HG03066 (cell line): ENCODE data around the gene MRPL52.
A peak's percentile ranks its signal among the peaks of the same experiment; 100 is the strongest.
"Not testable (repeated sequence)": the region's sequence is repeated elsewhere in the genome, so short reads cannot be mapped to it uniquely, and the experiment has no call there.

Experiments used
- ATAC-seq: cut with Tn5 transposase; IDR thresholded peaks from one replicate; pipeline ENCODE4 v1.9.1; 2021; ENCODE audit warnings: low read depth; ENCODE audit not compliant: unreplicated experiment

MRPL52 gene

DNA sequence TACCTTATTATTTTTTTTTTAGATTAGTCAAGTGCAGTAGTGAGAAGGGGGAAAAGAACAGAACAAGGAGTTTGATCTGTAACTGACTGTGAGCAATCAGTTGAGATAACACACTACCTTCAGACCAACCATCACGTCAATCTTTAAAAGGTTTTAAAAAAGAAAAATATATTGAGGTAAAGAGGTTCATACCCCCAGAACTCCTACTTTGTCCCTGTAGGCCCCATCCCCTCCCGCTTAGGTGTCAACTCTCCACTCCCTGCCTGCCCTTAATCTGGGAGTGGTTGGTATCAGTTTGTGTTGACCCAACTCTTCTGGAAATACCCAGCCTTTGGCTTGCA, 22.9 kb downstream of the MRPL52 start:
- no peak for ATAC-seq

GRCh38 chr14:22852940-22853767, 23.5 kb downstream of the MRPL52 start:
- no peak for ATAC-seq

GRCh38 chr14:22854296-22854695, 24.6 kb downstream of the MRPL52 start:
- not testable (repeated sequence) for ATAC-seq

GRCh38 chr14:22854963-22855724, 25.5 kb downstream of the MRPL52 start:
- no peak for ATAC-seq

GRCh38 chr14:22856428-22856827, 26.7 kb downstream of the MRPL52 start:
- no peak for ATAC-seq

GRCh38 chr14:22860377-22860776, 30.7 kb downstream of the MRPL52 start:
- ATAC-seq = not testable (repeated sequence)

DNA sequence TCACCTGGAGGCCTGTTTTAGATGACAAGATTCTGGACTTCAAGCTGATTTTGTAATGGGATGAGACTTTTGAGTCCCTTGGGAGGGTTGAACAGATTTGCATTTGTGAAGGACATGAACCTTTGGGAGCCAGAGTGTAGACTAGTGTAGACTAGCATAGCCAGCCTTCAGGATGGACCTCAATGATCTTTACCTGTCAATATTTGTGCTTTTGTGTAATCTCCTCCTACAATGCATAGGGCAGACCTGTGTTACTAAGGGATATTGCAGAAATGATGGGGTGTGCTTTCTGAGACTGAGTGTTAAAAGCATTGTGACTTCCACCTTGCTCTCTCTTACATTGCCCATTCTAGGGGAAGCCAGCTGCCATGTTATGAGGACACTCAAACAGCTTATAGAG, 32.0 kb downstream of the MRPL52 start:
- ATAC-seq = no peak

- no peak for ATAC-seq
Observed at GRCh38 chr14:22864979-22865378, 35.3 kb downstream of the MRPL52 start.

DNA sequence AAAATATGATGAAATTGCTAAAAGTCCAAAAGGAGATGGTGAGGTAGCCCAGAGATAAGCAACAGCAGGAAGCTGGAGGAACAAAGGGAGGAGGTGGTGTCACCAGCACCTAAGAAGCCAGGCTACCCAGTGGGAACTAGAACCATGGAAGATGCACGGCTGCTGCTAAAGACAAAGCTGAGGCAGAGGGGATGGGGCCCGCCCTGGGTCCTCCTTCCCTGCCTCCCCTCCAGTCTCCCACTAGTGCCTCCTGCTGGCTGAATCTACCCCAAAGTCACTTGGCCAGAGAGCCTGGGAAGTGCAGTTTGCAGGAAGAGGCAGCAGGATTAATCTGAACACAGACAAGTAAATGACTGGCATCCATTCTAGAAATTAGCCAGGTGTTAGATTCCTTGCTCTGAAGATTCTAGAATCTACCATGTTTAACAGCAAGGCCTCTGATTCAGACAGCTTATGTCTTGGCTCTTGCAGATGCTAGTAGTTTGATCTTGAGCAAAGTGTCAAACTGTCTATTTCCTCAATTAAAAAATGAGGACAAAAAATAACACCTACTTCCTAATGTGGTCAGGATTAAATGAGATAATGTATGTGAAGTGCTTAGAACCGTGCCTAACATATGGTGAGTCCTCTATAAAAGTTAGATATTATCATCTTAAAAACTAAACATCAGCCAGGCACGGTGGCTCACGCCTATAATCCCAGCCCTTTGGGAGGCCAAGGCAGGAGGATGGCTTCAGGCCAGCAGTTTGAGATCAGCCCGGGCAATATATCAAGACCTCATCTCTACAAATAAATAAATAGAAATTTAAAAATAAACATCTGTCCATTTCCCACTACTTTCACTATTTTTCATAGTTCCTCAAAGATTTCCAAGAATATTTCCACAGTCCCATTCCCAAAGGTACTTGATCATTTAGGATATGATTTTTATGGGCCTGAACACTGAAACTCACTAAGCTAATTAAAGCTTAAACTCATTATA, 36.0 kb downstream of the MRPL52 start:
- no peak for ATAC-seq

DNA sequence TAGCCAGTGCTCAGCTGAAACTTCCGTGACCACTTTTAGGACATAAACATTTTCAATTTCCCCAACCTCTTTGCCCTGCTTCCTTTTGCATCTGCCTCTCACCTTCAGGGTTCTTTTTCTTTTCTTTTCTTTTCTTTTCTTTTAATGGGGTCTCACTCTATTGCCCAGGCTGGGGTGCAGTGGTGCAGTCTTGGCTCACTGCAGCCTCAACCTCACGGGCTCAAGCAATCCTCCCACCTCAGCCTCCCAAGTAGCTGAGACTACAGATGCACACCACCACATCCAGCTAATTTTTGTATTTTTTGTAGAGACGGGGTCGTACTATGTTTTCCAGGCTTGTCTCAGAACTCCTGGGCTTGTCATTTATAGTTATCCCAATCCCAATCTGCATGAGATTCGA, 37.2 kb downstream of the MRPL52 start:
- ATAC-seq = no peak

- peak; percentile 39 for ATAC-seq
Observed at GRCh38 chr14:22870811-22871223, 41.1 kb downstream of the MRPL52 start.

- ATAC-seq = peak; percentile 77
Observed at GRCh38 chr14:22871224-22872032, 41.7 kb downstream of the MRPL52 start, which contains the start of gene LRP10. LRP10 (plus strand) TSS chr14:22871740; CDS start chr14:22872304, 564 bp downstream.

- ATAC-seq = peak; percentile 23
Observed at GRCh38 chr14:22872033-22872832, 42.5 kb downstream of the MRPL52 start.

DNA sequence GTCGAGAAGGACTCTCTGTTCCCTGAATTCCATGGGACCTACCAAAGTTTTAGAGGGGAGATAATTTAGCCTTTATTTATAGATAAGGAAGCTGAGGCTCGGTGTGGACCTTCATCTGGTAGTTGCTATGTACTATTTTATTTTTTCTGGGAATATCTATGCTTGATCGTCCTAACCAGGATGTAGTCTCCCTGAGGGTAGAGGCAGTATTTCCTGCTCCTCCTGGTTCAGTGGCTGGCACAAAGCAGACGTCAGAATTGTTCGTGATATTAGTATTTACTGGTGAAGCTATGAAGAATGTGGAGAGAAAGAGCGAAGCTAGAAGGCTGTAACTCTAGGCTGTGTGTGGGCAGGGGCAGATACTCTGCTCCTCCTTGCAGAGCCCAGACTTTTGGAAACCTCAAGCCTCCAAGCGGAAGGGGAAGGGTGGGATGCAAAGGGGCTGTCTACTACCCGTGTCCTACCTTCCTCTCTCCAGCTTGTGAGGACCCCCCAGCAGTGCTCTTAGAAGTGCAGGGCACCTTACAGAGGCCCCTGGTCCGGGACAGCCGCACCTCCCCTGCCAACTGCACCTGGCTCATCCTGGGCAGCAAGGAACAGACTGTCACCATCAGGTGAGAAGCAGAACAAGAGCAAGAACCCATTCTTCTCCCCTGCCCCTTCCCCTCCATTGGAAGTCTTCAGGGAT, 43.3 kb downstream of the MRPL52 start:
- ATAC-seq = no peak

DNA sequence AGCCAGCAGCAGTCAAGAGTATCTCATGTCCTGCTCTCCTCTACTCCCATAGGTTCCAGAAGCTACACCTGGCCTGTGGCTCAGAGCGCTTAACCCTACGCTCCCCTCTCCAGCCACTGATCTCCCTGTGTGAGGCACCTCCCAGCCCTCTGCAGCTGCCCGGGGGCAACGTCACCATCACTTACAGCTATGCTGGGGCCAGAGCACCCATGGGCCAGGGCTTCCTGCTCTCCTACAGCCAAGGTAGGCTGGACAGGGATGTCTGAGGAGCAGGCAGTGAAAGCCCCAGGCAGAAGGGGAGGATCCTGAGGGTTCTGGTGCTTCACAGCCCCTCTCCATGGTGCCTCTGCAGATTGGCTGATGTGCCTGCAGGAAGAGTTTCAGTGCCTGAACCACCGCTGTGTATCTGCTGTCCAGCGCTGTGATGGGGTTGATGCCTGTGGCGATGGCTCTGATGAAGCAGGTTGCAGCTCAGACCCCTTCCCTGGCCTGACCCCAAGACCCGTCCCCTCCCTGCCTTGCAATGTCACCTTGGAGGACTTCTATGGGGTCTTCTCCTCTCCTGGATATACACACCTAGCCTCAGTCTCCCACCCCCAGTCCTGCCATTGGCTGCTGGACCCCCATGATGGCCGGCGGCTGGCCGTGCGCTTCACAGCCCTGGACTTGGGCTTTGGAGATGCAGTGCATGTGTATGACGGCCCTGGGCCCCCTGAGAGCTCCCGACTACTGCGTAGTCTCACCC, 45.5 kb downstream of the MRPL52 start:
- ATAC-seq = no peak

DNA sequence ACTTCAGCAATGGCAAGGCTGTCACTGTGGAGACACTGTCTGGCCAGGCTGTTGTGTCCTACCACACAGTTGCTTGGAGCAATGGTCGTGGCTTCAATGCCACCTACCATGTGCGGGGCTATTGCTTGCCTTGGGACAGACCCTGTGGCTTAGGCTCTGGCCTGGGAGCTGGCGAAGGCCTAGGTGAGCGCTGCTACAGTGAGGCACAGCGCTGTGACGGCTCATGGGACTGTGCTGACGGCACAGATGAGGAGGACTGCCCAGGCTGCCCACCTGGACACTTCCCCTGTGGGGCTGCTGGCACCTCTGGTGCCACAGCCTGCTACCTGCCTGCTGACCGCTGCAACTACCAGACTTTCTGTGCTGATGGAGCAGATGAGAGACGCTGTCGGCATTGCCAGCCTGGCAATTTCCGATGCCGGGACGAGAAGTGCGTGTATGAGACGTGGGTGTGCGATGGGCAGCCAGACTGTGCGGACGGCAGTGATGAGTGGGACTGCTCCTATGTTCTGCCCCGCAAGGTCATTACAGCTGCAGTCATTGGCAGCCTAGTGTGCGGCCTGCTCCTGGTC, 46.1 kb downstream of the MRPL52 start:
- ATAC-seq = no peak

DNA sequence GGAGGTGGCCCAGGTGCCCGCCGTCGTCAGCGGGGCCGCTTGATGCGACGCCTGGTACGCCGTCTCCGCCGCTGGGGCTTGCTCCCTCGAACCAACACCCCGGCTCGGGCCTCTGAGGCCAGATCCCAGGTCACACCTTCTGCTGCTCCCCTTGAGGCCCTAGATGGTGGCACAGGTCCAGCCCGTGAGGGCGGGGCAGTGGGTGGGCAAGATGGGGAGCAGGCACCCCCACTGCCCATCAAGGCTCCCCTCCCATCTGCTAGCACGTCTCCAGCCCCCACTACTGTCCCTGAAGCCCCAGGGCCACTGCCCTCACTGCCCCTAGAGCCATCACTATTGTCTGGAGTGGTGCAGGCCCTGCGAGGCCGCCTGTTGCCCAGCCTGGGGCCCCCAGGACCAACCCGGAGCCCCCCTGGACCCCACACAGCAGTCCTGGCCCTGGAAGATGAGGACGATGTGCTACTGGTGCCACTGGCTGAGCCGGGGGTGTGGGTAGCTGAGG, 47.4 kb downstream of the MRPL52 start:
- ATAC-seq = no peak
